ENCODE results near the gene OR51F1. TPM values are rescaled to one million over a fixed set of nuclear protein-coding genes. Genes with fewer than 3 reads are reported as not detected.
"Not testable (repeated sequence)": the region's sequence is repeated elsewhere in the genome, so short reads cannot be mapped to it uniquely, and the experiment has no call there.

The OR51F1 gene
- not detected in 2 replicates for total RNA-seq (2014; rRNA removed; shearing (Covaris generic))

GRCh38 chr11:4769838-4770237, at the start of gene OR51F1:
Gene OR51F1, minus strand, starts transcription at chr11:4769938. Its CDS starts 0 bp downstream, at chr11:4769938.
- DNase-seq (ENCODE audit: low read depth) = no peak

- no peak for DNase-seq (ENCODE audit: low read depth)
Measured at GRCh38 chr11:4809246-4809645, 39.5 kb upstream of the OR51F1 start.

- no peak for DNase-seq (ENCODE audit: low read depth)
Measured at GRCh38 chr11:4808476-4808875, 38.7 kb upstream of the OR51F1 start.

GRCh38 chr11:4804280-4804679, 34.5 kb upstream of the OR51F1 start, which contains the start of gene OR52R1:
Gene OR52R1, minus strand, starts transcription at chr11:4804380. Its CDS starts 0 bp downstream, at chr11:4804380.
- no peak for DNase-seq (ENCODE audit: low read depth)

- not testable (repeated sequence) for DNase-seq (ENCODE audit: low read depth)
Measured at GRCh38 chr11:4801316-4801715, 31.6 kb upstream of the OR51F1 start.

- DNase-seq (ENCODE audit: low read depth) = no peak
Measured at GRCh38 chr11:4798427-4799183, 28.9 kb upstream of the OR51F1 start.

GRCh38 chr11:4797206-4797605, 27.5 kb upstream of the OR51F1 start:
- no peak for DNase-seq (ENCODE audit: low read depth)

GRCh38 chr11:4782454-4782853, 12.7 kb upstream of the OR51F1 start:
- DNase-seq (ENCODE audit: low read depth) = no peak

GRCh38 chr11:4768094-4768493, 1.6 kb downstream of the OR51F1 start:
- no peak for DNase-seq (ENCODE audit: low read depth)

GRCh38 chr11:4766420-4767043, 3.2 kb downstream of the OR51F1 start:
- DNase-seq (ENCODE audit: low read depth) = no peak

GRCh38 chr11:4763096-4763495, 6.6 kb downstream of the OR51F1 start:
- no peak for DNase-seq (ENCODE audit: low read depth)

- no peak for DNase-seq (ENCODE audit: low read depth)
Measured at GRCh38 chr11:4751201-4751600, 18.5 kb downstream of the OR51F1 start.

GRCh38 chr11:4748438-4748837, 21.3 kb downstream of the OR51F1 start:
- no peak for DNase-seq (ENCODE audit: low read depth)

- no peak for DNase-seq (ENCODE audit: low read depth)
Measured at GRCh38 chr11:4740735-4741134, 29.0 kb downstream of the OR51F1 start.

- no peak for DNase-seq (ENCODE audit: low read depth)
Measured at GRCh38 chr11:4727171-4727570, 42.6 kb downstream of the OR51F1 start.

GRCh38 chr11:4722616-4723534, 46.9 kb downstream of the OR51F1 start:
- not testable (repeated sequence) for DNase-seq (ENCODE audit: low read depth)

Other genes with a start within 250 kb of the OR51F1 start
- gene OR52M1, start 224.7 kb downstream of the OR51F1 start, total RNA-seq (2014; rRNA removed; shearing (Covaris generic)) = not detected in 2 replicates
- gene OR52I2, start 188.2 kb downstream of the OR51F1 start, total RNA-seq (2014; rRNA removed; shearing (Covaris generic)) = not detected in 2 replicates
- not detected in 2 replicates for gene OR52I1, start 175.9 kb downstream of the OR51F1 start, total RNA-seq (2014; rRNA removed; shearing (Covaris generic))
- gene TRIM68, start 161.7 kb downstream of the OR51F1 start, total RNA-seq (2014; rRNA removed; shearing (Covaris generic)) = 4.9 and 5.4 TPM in 2 replicates
- gene OR51D1, start 132.5 kb downstream of the OR51F1 start, total RNA-seq (2014; rRNA removed; shearing (Covaris generic)) = not detected in 2 replicates
- gene OR51E1, start 126.0 kb downstream of the OR51F1 start, total RNA-seq (2014; rRNA removed; shearing (Covaris generic)) = not detected in 2 replicates
- gene OR51E2, start 72.1 kb downstream of the OR51F1 start, total RNA-seq (2014; rRNA removed; shearing (Covaris generic)) = not detected in 2 replicates
- gene MMP26, start 65.2 kb downstream of the OR51F1 start, total RNA-seq (2014; rRNA removed; shearing (Covaris generic)) = not detected in 2 replicates
- not detected in 2 replicates for gene OR52R1, start 34.4 kb upstream of the OR51F1 start, total RNA-seq (2014; rRNA removed; shearing (Covaris generic))
- not detected in 2 replicates for gene OR51F2, start 51.4 kb upstream of the OR51F1 start, total RNA-seq (2014; rRNA removed; shearing (Covaris generic))
- not detected in 2 replicates for gene OR51S1, start 79.3 kb upstream of the OR51F1 start, total RNA-seq (2014; rRNA removed; shearing (Covaris generic))
- gene OR51T1, start 112.0 kb upstream of the OR51F1 start, total RNA-seq (2014; rRNA removed; shearing (Covaris generic)) = not detected in 2 replicates
- not detected in 2 replicates for gene OR51A7, start 133.8 kb upstream of the OR51F1 start, total RNA-seq (2014; rRNA removed; shearing (Covaris generic))
- not detected in 2 replicates for gene OR51G2, start 149.4 kb upstream of the OR51F1 start, total RNA-seq (2014; rRNA removed; shearing (Covaris generic))
- not detected in 2 replicates for gene OR51G1, start 154.4 kb upstream of the OR51F1 start, total RNA-seq (2014; rRNA removed; shearing (Covaris generic))
- not detected in 2 replicates for gene OR51A4, start 177.7 kb upstream of the OR51F1 start, total RNA-seq (2014; rRNA removed; shearing (Covaris generic))
- gene OR51A2, start 185.8 kb upstream of the OR51F1 start, total RNA-seq (2014; rRNA removed; shearing (Covaris generic)) = not detected in 2 replicates
- not detected in 2 replicates for gene OR51L1, start 224.9 kb upstream of the OR51F1 start, total RNA-seq (2014; rRNA removed; shearing (Covaris generic))

Measured in RPMI7951 (cell line).